ENCODE data around the gene CACNA1I.
"Not testable (repeated sequence)": the region's sequence is repeated elsewhere in the genome, so short reads cannot be mapped to it uniquely, and the experiment has no call there.

The CACNA1I gene

GRCh38 chr22:39570665-39571064 lies at the start of gene CACNA1I:
TSS of gene CACNA1I (plus strand) at chr22:39570753. CDS start at chr22:39570753, 0 bp downstream.
- TF ChIP-seq CTCF (conservative IDR thresholded peaks at IDR 0.05; ENCODE audit: control insufficient read depth, insufficient read depth, low read depth, low read length) = no peak
- no peak within 1 kb of the TSS for H3K4me3 ChIP-seq (ENCODE audit: control insufficient read depth, low read depth, low read length)
- no peak for DNase-seq (ENCODE audit: low read depth)

DNA sequence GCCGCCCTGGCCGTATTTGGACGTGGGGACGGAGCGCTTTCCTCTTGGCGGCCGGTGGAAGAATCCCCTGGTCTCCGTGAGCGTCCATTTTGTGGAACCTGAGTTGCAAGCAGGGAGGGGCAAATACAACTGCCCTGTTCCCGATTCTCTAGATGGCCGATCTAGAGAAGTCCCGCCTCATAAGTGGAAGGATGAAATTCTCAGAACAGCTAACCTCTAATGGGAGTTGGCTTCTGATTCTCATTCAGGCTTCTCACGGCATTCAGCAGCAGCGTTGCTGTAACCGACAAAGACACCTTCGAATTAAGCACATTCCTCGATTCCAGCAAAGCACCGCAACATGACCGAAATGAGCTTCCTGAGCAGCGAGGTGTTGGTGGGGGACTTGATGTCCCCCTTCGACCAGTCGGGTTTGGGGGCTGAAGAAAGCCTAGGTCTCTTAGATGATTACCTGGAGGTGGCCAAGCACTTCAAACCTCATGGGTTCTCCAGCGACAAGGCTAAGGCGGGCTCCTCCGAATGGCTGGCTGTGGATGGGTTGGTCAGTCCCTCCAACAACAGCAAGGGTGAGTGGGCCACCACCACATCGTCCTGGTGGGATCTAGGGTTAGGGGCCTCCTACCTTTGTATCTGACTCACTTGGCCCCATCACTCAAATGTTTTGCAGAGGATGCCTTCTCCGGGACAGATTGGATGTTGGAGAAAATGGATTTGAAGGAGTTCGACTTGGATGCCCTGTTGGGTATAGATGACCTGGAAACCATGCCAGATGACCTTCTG lies 49.3 kb upstream of the CACNA1I start:
- DNase-seq (ENCODE audit: low read depth) = not testable (repeated sequence)
- H3K4me3 ChIP-seq (ENCODE audit: control insufficient read depth, low read depth, low read length) = peak overlapping the region; percentile 93

GRCh38 chr22:39522091-39522490 lies 48.5 kb upstream of the CACNA1I start:
- peak overlapping the region; percentile 93 for H3K4me3 ChIP-seq (ENCODE audit: control insufficient read depth, low read depth, low read length)
- not testable (repeated sequence) for DNase-seq (ENCODE audit: low read depth)

DNA sequence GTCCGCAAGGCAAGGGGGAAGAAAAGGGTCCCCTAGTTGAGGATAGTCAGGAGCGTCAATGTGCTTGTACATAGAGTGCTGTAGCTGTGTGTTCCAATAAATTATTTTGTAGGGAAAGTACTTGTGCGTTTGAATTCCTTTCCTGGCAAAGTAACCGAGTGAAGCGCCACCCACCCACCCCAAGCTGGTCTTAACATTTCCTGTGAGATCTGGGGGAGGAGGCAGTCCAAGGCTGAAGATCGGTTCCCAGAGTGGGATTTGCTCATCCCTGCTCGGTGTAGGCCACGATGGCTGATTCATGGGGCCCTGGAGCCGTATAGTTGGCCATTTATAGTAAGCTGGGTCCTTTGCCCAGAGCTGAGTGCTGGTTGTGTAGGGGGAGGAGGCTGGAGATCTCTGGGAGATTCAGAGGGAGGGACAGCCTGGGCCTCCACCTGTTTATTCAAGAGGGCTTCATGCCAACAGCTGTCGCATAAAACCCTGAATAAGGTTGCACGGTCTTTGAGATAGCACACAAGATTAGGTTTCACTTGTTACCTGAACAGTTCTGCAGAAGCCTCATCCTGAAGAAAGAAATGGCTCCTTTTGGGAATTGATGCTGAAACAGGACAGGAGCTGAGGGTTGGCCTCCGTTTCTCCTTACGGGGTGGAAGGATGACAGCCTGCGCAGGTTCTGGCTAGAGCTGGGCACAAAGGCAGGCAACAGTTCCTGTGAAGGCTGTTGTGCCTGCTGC lies 47.8 kb upstream of the CACNA1I start:
- TF ChIP-seq CTCF (conservative IDR thresholded peaks at IDR 0.05; ENCODE audit: control insufficient read depth, insufficient read depth, low read depth, low read length) = no peak
- H3K4me3 ChIP-seq (ENCODE audit: control insufficient read depth, low read depth, low read length) = peak overlapping the region; percentile 93
- peak; percentile 75 for DNase-seq (ENCODE audit: low read depth)

- H3K4me3 ChIP-seq (ENCODE audit: control insufficient read depth, low read depth, low read length) = no peak overlapping the region
- DNase-seq (ENCODE audit: low read depth) = no peak
- TF ChIP-seq CTCF (conservative IDR thresholded peaks at IDR 0.05; ENCODE audit: control insufficient read depth, insufficient read depth, low read depth, low read length) = no peak
Observed at GRCh38 chr22:39524089-39524752, 46.3 kb upstream of the CACNA1I start.

DNA sequence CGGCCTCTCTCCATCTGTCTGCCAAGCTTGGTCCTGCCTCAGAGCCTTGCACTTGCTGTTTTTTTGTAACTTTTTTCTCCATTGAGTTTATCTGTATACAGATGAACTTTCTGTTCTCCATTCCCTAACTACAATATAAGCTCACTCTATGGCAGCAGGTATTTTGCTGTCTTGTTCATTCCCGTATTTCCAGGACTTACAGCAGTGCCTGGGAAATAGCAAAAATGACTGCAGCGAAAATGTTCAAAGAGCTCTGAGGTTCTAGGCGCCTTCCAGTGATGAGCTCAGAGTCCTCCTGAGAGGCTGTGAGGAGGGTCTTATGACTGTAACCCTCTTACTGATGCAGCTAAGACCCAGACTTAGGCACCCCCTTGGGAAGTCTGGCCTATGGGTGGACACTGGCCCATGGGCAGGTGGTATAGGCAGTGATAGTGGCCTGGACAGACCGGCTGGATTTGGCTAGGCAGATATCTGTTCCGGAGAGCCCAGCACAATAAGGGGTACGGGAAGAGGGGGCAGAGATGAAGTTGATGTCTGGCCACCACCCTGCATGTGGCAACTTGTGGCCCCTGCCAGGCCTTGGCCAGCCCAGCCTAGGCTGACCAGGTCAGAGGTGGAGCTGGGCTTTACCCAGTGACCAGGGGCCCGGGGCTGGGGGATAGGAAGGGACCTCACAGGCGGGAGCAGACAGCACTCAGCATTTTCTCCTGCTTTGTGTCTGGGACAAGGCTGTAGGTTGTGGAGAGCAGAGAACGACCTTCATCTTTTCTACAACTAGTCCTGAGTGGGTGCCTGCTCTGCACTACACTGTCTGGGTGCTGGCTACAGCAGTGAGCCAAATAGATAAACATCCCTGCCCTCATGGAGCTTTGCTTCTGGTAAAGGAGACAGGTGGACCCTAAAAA lies 45.5 kb upstream of the CACNA1I start:
- no peak for TF ChIP-seq CTCF (conservative IDR thresholded peaks at IDR 0.05; ENCODE audit: control insufficient read depth, insufficient read depth, low read depth, low read length)
- no peak overlapping the region for H3K4me3 ChIP-seq (ENCODE audit: control insufficient read depth, low read depth, low read length)
- no peak for DNase-seq (ENCODE audit: low read depth)

GRCh38 chr22:39525658-39525975 lies 44.9 kb upstream of the CACNA1I start:
- no peak overlapping the region for H3K4me3 ChIP-seq (ENCODE audit: control insufficient read depth, low read depth, low read length)
- TF ChIP-seq CTCF (conservative IDR thresholded peaks at IDR 0.05; ENCODE audit: control insufficient read depth, insufficient read depth, low read depth, low read length) = no peak
- DNase-seq (ENCODE audit: low read depth) = no peak
